AG04449 (cell line): Measurements from ENCODE around the gene ADAT3.

Experiments used
- CTCF ChIA-PET: fragments of 350-600 bp; formaldehyde crosslinking; extraction: SDS; loops from one replicate; lab custom pipeline; 2021; ENCODE audit warnings: antibody characterized with exemption; lab: Yijun Ruan, JAX
- POLR2A ChIA-PET: fragments of 400-600, 350-600 bp; formaldehyde crosslinking; extraction: SDS; loops from one replicate; lab custom pipeline; 2020; ENCODE audit warnings: antibody characterized with exemption, inconsistent platforms; lab: Yijun Ruan, JAX
- DNase-seq: peaks from one replicate; pipeline ENCODE4 v3.0.0-alpha.2; 2010; ENCODE audit warnings: low read depth, low spot score
- H3K4me3 ChIP-seq: 2 replicates; pipeline ENCODE4 v1.5.1; 2011; ENCODE audit warnings: low read depth, mild to moderate bottlenecking, control low read depth, low read length
- TF ChIP-seq, protein P1 (sequence below): IDR thresholded peaks from one replicate; pipeline ENCODE4 v1.5.1; 2011; ENCODE audit warnings: mild to moderate bottlenecking, moderate library complexity, low read length, control low read depth, inconsistent platforms; ENCODE audit not compliant: insufficient read depth; ENCODE audit errors: missing control alignments

The ADAT3 gene

GRCh38 chr19:1961000-1961883, 56.0 kb downstream of the ADAT3 start:
- CTCF ChIA-PET = interaction anchor here (2.0 kb wide), 1 partner anchor 59 kb away, joined by 5 read pairs; no protein-coding TSS in a partner anchor

GRCh38 chr19:1962674-1963073, 57.5 kb downstream of the ADAT3 start:
- ChIA-PET CTCF (interaction anchor here (0.7 to 2.0 kb wide), 3 partner anchors 33 to 107 kb away, joined by 3 to 5 read pairs (median 4); no protein-coding TSS in a partner anchor), POLR2A (no interaction called here)
- DNase-seq = no peak
- TF ChIP-seq, protein P1, sequence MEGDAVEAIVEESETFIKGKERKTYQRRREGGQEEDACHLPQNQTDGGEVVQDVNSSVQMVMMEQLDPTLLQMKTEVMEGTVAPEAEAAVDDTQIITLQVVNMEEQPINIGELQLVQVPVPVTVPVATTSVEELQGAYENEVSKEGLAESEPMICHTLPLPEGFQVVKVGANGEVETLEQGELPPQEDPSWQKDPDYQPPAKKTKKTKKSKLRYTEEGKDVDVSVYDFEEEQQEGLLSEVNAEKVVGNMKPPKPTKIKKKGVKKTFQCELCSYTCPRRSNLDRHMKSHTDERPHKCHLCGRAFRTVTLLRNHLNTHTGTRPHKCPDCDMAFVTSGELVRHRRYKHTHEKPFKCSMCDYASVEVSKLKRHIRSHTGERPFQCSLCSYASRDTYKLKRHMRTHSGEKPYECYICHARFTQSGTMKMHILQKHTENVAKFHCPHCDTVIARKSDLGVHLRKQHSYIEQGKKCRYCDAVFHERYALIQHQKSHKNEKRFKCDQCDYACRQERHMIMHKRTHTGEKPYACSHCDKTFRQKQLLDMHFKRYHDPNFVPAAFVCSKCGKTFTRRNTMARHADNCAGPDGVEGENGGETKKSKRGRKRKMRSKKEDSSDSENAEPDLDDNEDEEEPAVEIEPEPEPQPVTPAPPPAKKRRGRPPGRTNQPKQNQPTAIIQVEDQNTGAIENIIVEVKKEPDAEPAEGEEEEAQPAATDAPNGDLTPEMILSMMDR = no peak
- no peak overlapping the region for H3K4me3 ChIP-seq

More at GRCh38 chr19:1961000-1961883, 56.0 kb downstream of the ADAT3 start:
- no peak for DNase-seq
- POLR2A ChIA-PET = no interaction called here
- TF ChIP-seq, protein P1 = no peak
- H3K4me3 ChIP-seq = no peak overlapping the region
